Hepatocyte (in vitro differentiated cells): Measurements from ENCODE around the gene BIN1.

Source experiments
- CTCF ChIP-seq: fragments of 200-600 bp; sonication (generic); IDR thresholded peaks from 2 replicates; pipeline ENCODE4 v1.5.1; 2016; ENCODE audit warnings: antibody characterized with exemption, mild to moderate bottlenecking; ENCODE audit not compliant: poor library complexity
- EZH2 ChIP-seq: fragments of 200-600 bp; sonication (generic); IDR thresholded peaks from 2 replicates; pipeline ENCODE4 v1.6.1; 2016; ENCODE audit warnings: antibody characterized with exemption, mild to moderate bottlenecking, borderline replicate concordance
- EZH2phosphoT487 ChIP-seq: fragments of 200-600 bp; sonication (generic); IDR thresholded peaks from one replicate; pipeline ENCODE4 v1.6.1; 2018; ENCODE audit warnings: antibody characterized with exemption, mild to moderate bottlenecking, low read depth, moderate library complexity; ENCODE audit not compliant: unreplicated experiment, severe bottlenecking

- TF ChIP-seq CTCF (no peak), EZH2 (no peak), EZH2phosphoT487 (no peak)
Measured at GRCh38 chr2:127095784-127096183, 11.2 kb downstream of the BIN1 start.
